Measurements from ENCODE around the gene NLRP6.
"Not testable (repeated sequence)": the region's sequence is repeated elsewhere in the genome, so short reads cannot be mapped to it uniquely, and the experiment has no call there.

Gene NLRP6

GRCh38 chr11:278001-278951, at the start of gene NLRP6:
NLRP6 (plus strand) TSS chr11:278407; CDS start chr11:278570, 163 bp downstream.
- DNase-seq: no peak

- DNase-seq: no peak
Observed at GRCh38 chr11:230431-230830, 47.8 kb upstream of the NLRP6 start.

GRCh38 chr11:232783-233565, 45.2 kb upstream of the NLRP6 start:
- DNase-seq: no peak

- DNase-seq: no peak
Observed at GRCh38 chr11:235180-235579, 43.0 kb upstream of the NLRP6 start.

- peak; percentile 47 for DNase-seq
Observed at GRCh38 chr11:235609-235996, 42.6 kb upstream of the NLRP6 start.

- peak; percentile 92 for DNase-seq
Observed at GRCh38 chr11:235997-236773, 42.0 kb upstream of the NLRP6 start, which contains the start of gene SIRT3. SIRT3 (minus strand) TSS chr11:236342; CDS start chr11:236328, 14 bp downstream.

GRCh38 chr11:236774-237767, 41.1 kb upstream of the NLRP6 start, which contains the start of gene PSMD13:
PSMD13 (plus strand) TSS chr11:236976; CDS start chr11:237050, 74 bp downstream.
- peak; percentile 88 for DNase-seq

- DNase-seq: not testable (repeated sequence)
Observed at GRCh38 chr11:238346-238745, 39.9 kb upstream of the NLRP6 start.

GRCh38 chr11:240315-240714, 37.9 kb upstream of the NLRP6 start:
- no peak for DNase-seq

GRCh38 chr11:241634-242033, 36.6 kb upstream of the NLRP6 start:
- DNase-seq: no peak

GRCh38 chr11:244376-244775, 33.8 kb upstream of the NLRP6 start:
- no peak for DNase-seq

GRCh38 chr11:249062-249461, 29.1 kb upstream of the NLRP6 start:
- no peak for DNase-seq

GRCh38 chr11:250274-250673, 27.9 kb upstream of the NLRP6 start:
- DNase-seq: no peak

- peak; percentile 73 for DNase-seq
Observed at GRCh38 chr11:250740-251299, 27.4 kb upstream of the NLRP6 start.

GRCh38 chr11:251550-251949, 26.7 kb upstream of the NLRP6 start:
- DNase-seq: no peak

GRCh38 chr11:252666-253065, 25.5 kb upstream of the NLRP6 start:
- no peak for DNase-seq

- no peak for DNase-seq
Observed at GRCh38 chr11:253160-253885, 24.9 kb upstream of the NLRP6 start.

GRCh38 chr11:253886-254270, 24.3 kb upstream of the NLRP6 start:
- no peak for DNase-seq

- no peak for DNase-seq
Observed at GRCh38 chr11:255176-255575, 23.0 kb upstream of the NLRP6 start.

GRCh38 chr11:255816-256215, 22.4 kb upstream of the NLRP6 start:
- no peak for DNase-seq
